SK-N-SH (cell line): ENCODE results near the gene CDCP1. TPM values are rescaled to one million over a fixed set of nuclear protein-coding genes. Genes with fewer than 3 reads are reported as not detected.

ENCODE experiments used
- CTCF ChIA-PET: fragments of 300-600, 350-600 bp; formaldehyde crosslinking; extraction: SDS; loops from one replicate; lab custom pipeline; 2021; lab: Yijun Ruan, JAX
- POLR2A ChIA-PET: fragments of 350-600 bp; sonication (Branson Sonifier 250); formaldehyde crosslinking; extraction: SDS; loops from one replicate; lab custom pipeline; 2020; ENCODE audit warnings: antibody characterized with exemption, inconsistent platforms; lab: Yijun Ruan, JAX
- DNase-seq: peaks from one replicate; pipeline ENCODE4 v3.0.0; 2012
- H2AFZ ChIP-seq: fragments of 200-600 bp; sonication (generic); 2 replicates; pipeline ENCODE4 v1.8.1; 2016; ENCODE audit warnings: antibody characterized with exemption, mild to moderate bottlenecking, low read depth
- H3F3A ChIP-seq: fragments of 200-600 bp; sonication (generic); replicated peaks from 2 replicates; pipeline ENCODE3; 2016; ENCODE audit warnings: antibody characterized with exemption, mild to moderate bottlenecking; ENCODE audit not compliant: insufficient read depth
- H3K27ac ChIP-seq, 2 experiments: fragments of 200-500 bp in 1 of 2; fragments of 200-600 bp in 1 of 2; sonication (Bioruptor generic) in 1 of 2; sonication (generic), shearing (Covaris generic) in 1 of 2; 2 replicates each; pipeline versions ENCODE4 v1.5.1 to v1.6.1; 2014 to 2016; ENCODE audit warnings: low read depth in 2 of 2, inconsistent platforms in 1 of 2, low read length in 1 of 2, mild to moderate bottlenecking in 1 of 2, mixed read lengths in 1 of 2
- H3K27me3 ChIP-seq: fragments of 200-600 bp; sonication (generic), shearing (Covaris generic); 2 replicates; pipeline ENCODE4 v1.6.1; 2016; ENCODE audit warnings: mixed run types; ENCODE audit not compliant: insufficient read depth
- H3K36me3 ChIP-seq, 2 experiments: fragments of 200-500 bp in 1 of 2; fragments of 200-600 bp in 1 of 2; sonication (Bioruptor generic) in 1 of 2; sonication (generic) in 1 of 2; replicated peaks in 1 of 2; 2 replicates each; pipeline versions ENCODE3 to v1.5.1; 2014 to 2016; ENCODE audit warnings: low read length in 1 of 2, mild to moderate bottlenecking in 1 of 2; ENCODE audit not compliant: insufficient read depth in 2 of 2, control insufficient read depth in 1 of 2
- H3K4me1 ChIP-seq, 2 experiments: fragments of 200-500 bp in 1 of 2; fragments of 200-600 bp in 1 of 2; sonication (Bioruptor generic) in 1 of 2; sonication (generic), shearing (Covaris generic) in 1 of 2; 2 replicates each; pipeline versions ENCODE4 v1.5.1 to v1.6.1; 2014 to 2016; ENCODE audit warnings: low read depth in 1 of 2, low read length in 1 of 2, mixed run types in 1 of 2; ENCODE audit not compliant: insufficient read depth in 2 of 2, control insufficient read depth in 1 of 2
- H3K4me2 ChIP-seq: fragments of 200-600 bp; sonication (generic), shearing (Covaris generic); 2 replicates; pipeline ENCODE4 v1.6.1; 2017; ENCODE audit warnings: mixed run types
- H3K4me3 ChIP-seq, 2 experiments: fragments of 200-500 bp in 1 of 2; fragments of 200-600 bp in 1 of 2; sonication (Bioruptor generic) in 1 of 2; sonication (generic), shearing (Covaris generic) in 1 of 2; 2 replicates each; pipeline versions ENCODE4 v1.5.1 to v1.8.1; 2014 to 2016; ENCODE audit warnings: low read depth in 2 of 2, inconsistent platforms in 1 of 2, low read length in 1 of 2, mild to moderate bottlenecking in 1 of 2, mixed read lengths in 1 of 2, moderate library complexity in 1 of 2
- H3K79me2 ChIP-seq: fragments of 200-600 bp; sonication (generic); 2 replicates; pipeline ENCODE4 v1.8.1; 2017; ENCODE audit warnings: mild to moderate bottlenecking; ENCODE audit not compliant: insufficient read depth
- H3K9ac ChIP-seq: fragments of 200-600 bp; sonication (generic); 2 replicates; pipeline ENCODE4 v1.6.1; 2017; ENCODE audit warnings: mixed run types
- H3K9me2 ChIP-seq: fragments of 200-600 bp; sonication (generic); 2 replicates; pipeline ENCODE4 v1.6.1; 2017; ENCODE audit warnings: mixed run types
- H3K9me3 ChIP-seq: fragments of 200-600 bp; sonication (generic); 2 replicates; pipeline ENCODE4 v1.6.1; 2017; ENCODE audit warnings: mixed run types, mild to moderate bottlenecking, moderate library complexity
- H4K20me1 ChIP-seq: fragments of 200-600 bp; sonication (generic); 2 replicates; pipeline ENCODE4 v1.6.1; 2017; ENCODE audit warnings: mild to moderate bottlenecking, mixed run types; ENCODE audit not compliant: insufficient read depth
- CTCF ChIP-seq: fragments of 200-600 bp; sonication (generic); IDR thresholded peaks from 2 replicates; pipeline ENCODE4 v1.6.1; 2017; ENCODE audit warnings: antibody characterized with exemption, mild to moderate bottlenecking, moderate library complexity
- ELF1 ChIP-seq: IDR thresholded peaks from 2 replicates; pipeline ENCODE4 v1.4.0; 2012
- EP300 ChIP-seq, 2 experiments: IDR thresholded peaks; 2 replicates each; pipeline versions ENCODE4 v1.4.0 to v1.6.1; 2012; ENCODE audit warnings: borderline replicate concordance in 1 of 2, low read depth in 1 of 2, low read length in 1 of 2
- FOSL2 ChIP-seq: IDR thresholded peaks from 2 replicates; pipeline ENCODE4 v1.4.0; 2012; ENCODE audit warnings: low read depth, mild to moderate bottlenecking, moderate library complexity, borderline replicate concordance
- FOXM1 ChIP-seq: IDR thresholded peaks from 2 replicates; pipeline ENCODE4 v1.4.0; 2012; ENCODE audit warnings: low read depth, mild to moderate bottlenecking
- GATA2 ChIP-seq: sonication (generic); formaldehyde crosslinking; IDR thresholded peaks from 2 replicates; pipeline ENCODE4 v1.5.0; 2020; ENCODE audit warnings: mild to moderate bottlenecking, missing genetic modification reagents
- IRF3 ChIP-seq: fragments of 150-350 bp; IDR thresholded peaks from 2 replicates; pipeline ENCODE4 v1.6.1; 2016; ENCODE audit warnings: mild to moderate bottlenecking, low read depth, low read length
- MAX ChIP-seq: IDR thresholded peaks from 2 replicates; pipeline ENCODE4 v1.4.0; 2012; ENCODE audit warnings: low read depth
- MEF2A ChIP-seq: IDR thresholded peaks from 2 replicates; pipeline ENCODE4 v1.4.0; 2012; ENCODE audit warnings: low read depth, borderline replicate concordance
- MXI1 ChIP-seq: IDR thresholded peaks from 2 replicates; pipeline ENCODE4 v1.6.1; 2012; ENCODE audit warnings: mild to moderate bottlenecking, low read depth, low read length, improper control_type of control experiment
- PBX3 ChIP-seq: IDR thresholded peaks from 2 replicates; pipeline ENCODE4; 2012
- POLR2AphosphoS5 ChIP-seq: IDR thresholded peaks from 2 replicates; pipeline ENCODE4 v1.6.1; 2012; ENCODE audit warnings: low read depth, low read length
- RCOR1 ChIP-seq: fragments of 150-350 bp; IDR thresholded peaks from 2 replicates; pipeline ENCODE4 v1.6.1; 2017; ENCODE audit warnings: antibody characterized with exemption, low read length
- REST ChIP-seq: IDR thresholded peaks from 2 replicates; pipeline ENCODE4 v1.6.1; 2012; ENCODE audit warnings: mild to moderate bottlenecking, low read depth, low read length, moderate library complexity
- RXRA ChIP-seq: IDR thresholded peaks from 2 replicates; pipeline ENCODE4 v1.4.0; 2012; ENCODE audit warnings: low read depth, mild to moderate bottlenecking, borderline replicate concordance
- SIN3A ChIP-seq: IDR thresholded peaks from 2 replicates; pipeline ENCODE4 v1.6.1; 2012; ENCODE audit warnings: low read depth, mild to moderate bottlenecking, low read length, moderate library complexity, borderline replicate concordance
- SMC3 ChIP-seq: IDR thresholded peaks from 2 replicates; pipeline ENCODE4 v1.6.1; 2012; ENCODE audit warnings: low read depth, low read length, improper control_type of control experiment
- TCF12 ChIP-seq: IDR thresholded peaks from 2 replicates; pipeline ENCODE4 v1.4.0; 2012
- USF1 ChIP-seq: IDR thresholded peaks from 2 replicates; pipeline ENCODE4 v1.4.0; 2012; ENCODE audit warnings: low read depth, borderline replicate concordance
- USF2 ChIP-seq: fragments of 150-350 bp; IDR thresholded peaks from 2 replicates; pipeline ENCODE4 v1.6.1; 2017; ENCODE audit warnings: antibody characterized with exemption, low read length, low read depth, borderline replicate concordance
- YY1 ChIP-seq: IDR thresholded peaks from 2 replicates; pipeline ENCODE4 v1.4.0; 2012; ENCODE audit warnings: low read depth, mild to moderate bottlenecking
- WGBS: methylation state at CpG from one replicate; pipeline ENCODE4 v1.1.6; 2017; ENCODE audit warnings: low lambda C conversion rate; 5-methylcytosine and 5-hydroxymethylcytosine counted together
- polyA plus RNA-seq, 3 experiments: library from polyadenylated mRNA; depleted of rRNA; stranded (reverse); fragments of >200 nt; gene quantifications; 2 replicates each; pipeline ENCODE4 v1.2.3, GENCODE V29; 2012

Gene CDCP1
- polyA plus RNA-seq, 1 of the 3 experiments (the other 2 are of a cell fraction), result 3.6 TPM

GRCh38 chr3:45167011-45167911 lies 21.1 kb upstream of the CDCP1 start:
- H3K27me3 ChIP-seq, result no peaks in the 10 kb centered on the region
- peak overlapping the region; percentile 83 for H3K9ac ChIP-seq
- H3F3A ChIP-seq, result peaks cover 25% of the 10 kb centered on the region
- H3K36me3 ChIP-seq, result no peaks in the 10 kb centered on the region
- WGBS, result 5% methylated on average over 23 of the region's 23 CpGs
- H3K4me3 ChIP-seq, result peak overlapping the region; percentile 2 to 21; a peak in 3 of 4 replicates
- ChIA-PET CTCF (interaction anchor here (0.6 to 1.3 kb wide), 3 partner anchors 14 to 852 kb away, joined by 3 read pairs; no protein-coding TSS in a partner anchor), POLR2A (no interaction called here)
- no peaks in the 10 kb centered on the region for H3K9me3 ChIP-seq
- DNase-seq, result peak; percentile 80
- peak overlapping the region; percentile 65 for H3K4me2 ChIP-seq
- H3K27ac ChIP-seq, result peak overlapping the region; percentile 92 to 98
- H3K9me2 ChIP-seq, result no peaks in the 10 kb centered on the region
- H3K79me2 ChIP-seq, result no peaks in the 10 kb centered on the region
- H4K20me1 ChIP-seq, result no peaks in the 10 kb centered on the region
- H3K4me1 ChIP-seq, result peaks cover 26 to 30% of the 10 kb centered on the region in 2 experiments
- peak overlapping the region; percentile 75 for H2AFZ ChIP-seq
- TF ChIP-seq ELF1, result 0 out of 2 replicates have a peak, but pooled peaks have one; percentile 39
- TF ChIP-seq IRF3, result no peak
- TF ChIP-seq USF1, result no peak
- no peak for TF ChIP-seq CTCF
- no peak for TF ChIP-seq MEF2A
- TF ChIP-seq YY1, result peak; percentile 25; the same call in 1 of the 2 replicates
- peak; percentile 30; the same call in 1 of the 2 replicates for TF ChIP-seq GATA2
- 0 out of 2 replicates have a peak, but pooled peaks have one; percentile 4 for TF ChIP-seq SMC3
- TF ChIP-seq USF2, result no peak
- peak; percentile 42; the same call in 1 of the 2 replicates for TF ChIP-seq FOXM1
- TF ChIP-seq TCF12, result peak; percentile 82
- TF ChIP-seq RXRA, result peak; percentile 21; the same call in 1 of the 2 replicates
- peak; percentile 83 for TF ChIP-seq FOSL2
- TF ChIP-seq MXI1, result peak; percentile 62; the same call in 1 of the 2 replicates
- TF ChIP-seq SIN3A, result peak; percentile 33; the same call in 1 of the 2 replicates
- TF ChIP-seq POLR2AphosphoS5, result peak; percentile 51
- TF ChIP-seq MAX, result peak; percentile 87
- TF ChIP-seq EP300 (IDR thresholded peaks at IDR 0.05; ENCODE audit: borderline replicate concordance in 1 of 2, low read depth in 1 of 2, low read length in 1 of 2), result peak; percentile 52 to 59; a peak in 3 of 4 replicates
- TF ChIP-seq PBX3, result peak; percentile 62
- no peak for TF ChIP-seq REST
- TF ChIP-seq RCOR1, result peak; percentile 70; the same call in 1 of the 2 replicates
